Smooth muscle cell (in vitro differentiated cells): ENCODE measurements around the gene HSDL2. TPM values are rescaled to one million over a fixed set of nuclear protein-coding genes. Genes with fewer than 3 reads are reported as not detected.

Experiments
- DNase-seq: peaks from one replicate; lab custom pipeline; 2025; ENCODE audit not compliant: unreplicated experiment; lab: John Stamatoyannopoulos, UW
- H2AFZ ChIP-seq: fragments of 200-600 bp; sonication (generic); 2 replicates; pipeline ENCODE4 v1.6.0; 2016; ENCODE audit warnings: antibody characterized with exemption, low read depth, mild to moderate bottlenecking
- H3F3A ChIP-seq: fragments of 200-600 bp; sonication (generic); 2 replicates; pipeline ENCODE4 v1.6.0; 2017; ENCODE audit warnings: antibody characterized with exemption, low read depth
- H3K27ac ChIP-seq: fragments of 200-600 bp; sonication (generic); 2 replicates; pipeline ENCODE4 v1.5.1; 2016; ENCODE audit warnings: low read depth, mild to moderate bottlenecking
- H3K27me3 ChIP-seq: fragments of 200-600 bp; sonication (generic); 2 replicates; pipeline ENCODE4 v1.6.1; 2016; ENCODE audit warnings: low read depth, mild to moderate bottlenecking
- H3K36me3 ChIP-seq: fragments of 200-600 bp; sonication (generic); 2 replicates; pipeline ENCODE4 v1.5.1; 2016; ENCODE audit warnings: low read depth
- H3K4me1 ChIP-seq: fragments of 200-600 bp; sonication (generic); 2 replicates; pipeline ENCODE4 v1.5.1; 2016; ENCODE audit warnings: low read depth
- H3K4me2 ChIP-seq: fragments of 200-600 bp; sonication (generic); 2 replicates; pipeline ENCODE4 v1.6.0; 2016; ENCODE audit warnings: mild to moderate bottlenecking
- H3K4me3 ChIP-seq: fragments of 200-600 bp; sonication (generic); 2 replicates; pipeline ENCODE4 v1.5.1; 2016; ENCODE audit warnings: mild to moderate bottlenecking
- H3K79me2 ChIP-seq: fragments of 200-600 bp; sonication (generic); 2 replicates; pipeline ENCODE4 v1.6.0; 2016; ENCODE audit warnings: low read depth, mild to moderate bottlenecking
- H3K9ac ChIP-seq: fragments of 200-600 bp; sonication (generic); 2 replicates; pipeline ENCODE4 v1.6.0; 2016; ENCODE audit warnings: low read depth
- H3K9me3 ChIP-seq: fragments of 200-600 bp; sonication (generic); replicated peaks from 2 replicates; pipeline ENCODE4 v1.5.1; 2016; ENCODE audit warnings: low read depth
- H4K20me1 ChIP-seq: fragments of 200-600 bp; sonication (generic); 2 replicates; pipeline ENCODE4 v1.6.0; 2016; ENCODE audit warnings: low read depth
- CTCF ChIP-seq: fragments of 200-600 bp; sonication (generic); IDR thresholded peaks from 2 replicates; pipeline ENCODE4 v1.5.1; 2017; ENCODE audit warnings: borderline replicate concordance, mild to moderate bottlenecking, antibody characterized with exemption; ENCODE audit not compliant: insufficient read depth, poor library complexity, severe bottlenecking
- WGBS: methylation state at CpG from one replicate; pipeline ENCODE4 v1.1.7; 2016; ENCODE audit warnings: low lambda C conversion rate; 5-methylcytosine and 5-hydroxymethylcytosine counted together
- polyA plus RNA-seq: library from polyadenylated mRNA; unstranded; fragments of >200 nt; fragmentation: Nextera tagmentation; extraction: Ambion mirVana; gene quantifications from 2 replicates; pipeline ENCODE4 v1.2.1, GENCODE V29; 2016
- total RNA-seq: library from RNA; depleted of rRNA; stranded (reverse); fragments of >200 nt; gene quantifications from 2 replicates; pipeline ENCODE4 v1.2.3, GENCODE V29; 2014

Gene HSDL2
- total and polyA plus RNA-seq, 2 experiments from 2014 or later: 8.7 to 18.7 TPM

GRCh38 chr9:112516769-112517168 lies 136.9 kb downstream of the HSDL2 start:
- H3K4me3 ChIP-seq: no peak overlapping the region
- H3K79me2 ChIP-seq: no peaks in the 10 kb centered on the region
- no peak for DNase-seq
- H3F3A ChIP-seq: no peaks in the 10 kb centered on the region
- H3K9ac ChIP-seq: no peak overlapping the region
- no peaks in the 10 kb centered on the region for H3K9me3 ChIP-seq
- no peak for TF ChIP-seq CTCF
- H3K27me3 ChIP-seq: no peaks in the 10 kb centered on the region
- WGBS: 96% methylated on average over 2 of the region's 2 CpGs
- peaks cover 8% of the 10 kb centered on the region for H3K4me1 ChIP-seq
- H3K4me2 ChIP-seq: no peak overlapping the region
- no peak overlapping the region for H3K27ac ChIP-seq
- no peak overlapping the region for H2AFZ ChIP-seq
- no peaks in the 10 kb centered on the region for H4K20me1 ChIP-seq
- no peaks in the 10 kb centered on the region for H3K36me3 ChIP-seq

- 92% methylated on average over 1 of the region's 1 CpG for WGBS
- no peaks in the 10 kb centered on the region for H4K20me1 ChIP-seq
- no peaks in the 10 kb centered on the region for H3K79me2 ChIP-seq
- H3K9me3 ChIP-seq: no peaks in the 10 kb centered on the region
- no peak overlapping the region for H3K27ac ChIP-seq
- H3K27me3 ChIP-seq: no peaks in the 10 kb centered on the region
- H3K9ac ChIP-seq: no peak overlapping the region
- DNase-seq: no peak
- peaks cover 8% of the 10 kb centered on the region for H3K4me1 ChIP-seq
- no peak overlapping the region for H3K4me2 ChIP-seq
- no peaks in the 10 kb centered on the region for H3F3A ChIP-seq
- H2AFZ ChIP-seq: no peak overlapping the region
- no peak overlapping the region for H3K4me3 ChIP-seq
- TF ChIP-seq CTCF: no peak
- no peaks in the 10 kb centered on the region for H3K36me3 ChIP-seq
Measured at GRCh38 chr9:112520069-112520468, 140.2 kb downstream of the HSDL2 start.

- Histone ChIP-seq H3K9ac (no peak overlapping the region), H4K20me1 (no peaks in the 10 kb centered on the region), H3K4me3 (no peak overlapping the region), H3K36me3 (no peaks in the 10 kb centered on the region), H3K4me2 (no peak overlapping the region), H2AFZ (no peak overlapping the region), H3K4me1 (peaks cover 8% of the 10 kb centered on the region), H3K27ac (no peak overlapping the region), H3K27me3 (no peaks in the 10 kb centered on the region), H3F3A (no peaks in the 10 kb centered on the region), H3K79me2 (no peaks in the 10 kb centered on the region), H3K9me3 (no peaks in the 10 kb centered on the region)
- no peak for DNase-seq
- TF ChIP-seq CTCF: no peak
- 65% methylated on average over 3 of the region's 3 CpGs for WGBS
Measured at GRCh38 chr9:112520656-112521055, 140.7 kb downstream of the HSDL2 start.

Other genes starting within 250 kb of the HSDL2 start
- gene SUSD1, start 204.8 kb upstream of the HSDL2 start, total RNA-seq: 11.8 and 12.2 TPM in 2 replicates
- gene SUSD1, start 204.8 kb upstream of the HSDL2 start, polyA plus RNA-seq: 6.7 and 8.9 TPM in 2 replicates
- 51.5 and 53.2 TPM in 2 replicates for gene PTBP3, start 46.5 kb upstream of the HSDL2 start, total RNA-seq
- gene PTBP3, start 46.5 kb upstream of the HSDL2 start, polyA plus RNA-seq: 9.5 and 14.7 TPM in 2 replicates
- gene KIAA1958, start 106.7 kb downstream of the HSDL2 start, total RNA-seq: 1.8 and 3.0 TPM in 2 replicates
- 0.96 and 1.1 TPM in 2 replicates for gene KIAA1958, start 106.7 kb downstream of the HSDL2 start, polyA plus RNA-seq